ENCODE data around the gene RETREG1.
"Not testable (repeated sequence)": the region's sequence is repeated elsewhere in the genome, so short reads cannot be mapped to it uniquely, and the experiment has no call there.

RETREG1 gene

DNA sequence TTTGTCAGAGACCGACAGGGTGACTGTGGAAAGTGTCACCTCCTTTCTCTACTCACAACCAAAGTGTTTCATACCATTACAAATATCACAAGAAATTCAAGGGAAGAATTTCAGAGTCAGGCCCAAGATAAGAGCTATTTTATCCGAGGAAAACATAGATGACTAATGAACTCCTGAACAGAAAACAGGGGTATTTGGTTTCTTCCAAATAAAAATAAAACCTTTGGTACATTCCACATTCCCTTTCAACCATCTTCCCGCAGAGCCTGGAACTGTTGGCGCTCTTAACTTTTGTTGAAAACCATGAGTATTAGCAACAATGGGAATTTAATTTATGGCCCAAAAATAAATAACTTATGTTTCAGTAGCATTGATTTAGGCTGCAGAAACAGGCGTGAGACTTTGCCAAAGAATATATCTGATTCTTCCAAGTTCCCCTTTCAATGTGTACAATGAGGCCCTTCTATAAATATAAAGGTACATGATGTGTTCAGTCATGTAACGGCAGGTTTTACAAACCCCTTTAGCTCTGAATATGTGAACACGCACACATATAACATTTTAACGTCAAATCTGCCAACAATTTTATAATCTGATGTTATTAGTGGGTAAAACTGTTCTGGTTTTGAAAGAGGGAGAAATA lies 69.5 kb downstream of the RETREG1 start:
- TF ChIP-seq, protein P1, sequence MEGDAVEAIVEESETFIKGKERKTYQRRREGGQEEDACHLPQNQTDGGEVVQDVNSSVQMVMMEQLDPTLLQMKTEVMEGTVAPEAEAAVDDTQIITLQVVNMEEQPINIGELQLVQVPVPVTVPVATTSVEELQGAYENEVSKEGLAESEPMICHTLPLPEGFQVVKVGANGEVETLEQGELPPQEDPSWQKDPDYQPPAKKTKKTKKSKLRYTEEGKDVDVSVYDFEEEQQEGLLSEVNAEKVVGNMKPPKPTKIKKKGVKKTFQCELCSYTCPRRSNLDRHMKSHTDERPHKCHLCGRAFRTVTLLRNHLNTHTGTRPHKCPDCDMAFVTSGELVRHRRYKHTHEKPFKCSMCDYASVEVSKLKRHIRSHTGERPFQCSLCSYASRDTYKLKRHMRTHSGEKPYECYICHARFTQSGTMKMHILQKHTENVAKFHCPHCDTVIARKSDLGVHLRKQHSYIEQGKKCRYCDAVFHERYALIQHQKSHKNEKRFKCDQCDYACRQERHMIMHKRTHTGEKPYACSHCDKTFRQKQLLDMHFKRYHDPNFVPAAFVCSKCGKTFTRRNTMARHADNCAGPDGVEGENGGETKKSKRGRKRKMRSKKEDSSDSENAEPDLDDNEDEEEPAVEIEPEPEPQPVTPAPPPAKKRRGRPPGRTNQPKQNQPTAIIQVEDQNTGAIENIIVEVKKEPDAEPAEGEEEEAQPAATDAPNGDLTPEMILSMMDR (IDR thresholded peaks at IDR 0.05; ENCODE audit: extremely low read depth, missing control alignments): no peak
- DNase-seq (ENCODE audit: low spot score): no peak

DNA sequence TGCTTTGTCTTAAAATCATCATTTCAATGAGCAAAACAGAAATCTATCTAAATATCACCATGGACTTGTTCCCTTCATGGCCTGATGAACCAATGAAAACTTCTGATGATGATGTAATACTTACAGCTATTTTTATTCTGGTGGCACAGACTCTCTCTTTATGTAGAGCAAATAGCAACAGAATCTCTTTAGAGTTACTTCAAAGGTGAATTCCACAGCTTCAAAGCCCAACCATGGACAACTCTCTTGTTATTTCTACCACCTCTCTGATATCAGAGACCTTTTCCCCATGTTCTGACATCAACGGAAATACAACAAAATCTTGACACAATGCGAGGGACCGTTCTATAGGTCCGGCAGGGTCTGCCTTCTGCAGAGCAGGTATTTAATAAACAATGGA lies 70.1 kb downstream of the RETREG1 start:
- no peak for DNase-seq (ENCODE audit: low spot score)
- TF ChIP-seq, protein P1 (IDR thresholded peaks at IDR 0.05; ENCODE audit: extremely low read depth, missing control alignments): no peak

DNA sequence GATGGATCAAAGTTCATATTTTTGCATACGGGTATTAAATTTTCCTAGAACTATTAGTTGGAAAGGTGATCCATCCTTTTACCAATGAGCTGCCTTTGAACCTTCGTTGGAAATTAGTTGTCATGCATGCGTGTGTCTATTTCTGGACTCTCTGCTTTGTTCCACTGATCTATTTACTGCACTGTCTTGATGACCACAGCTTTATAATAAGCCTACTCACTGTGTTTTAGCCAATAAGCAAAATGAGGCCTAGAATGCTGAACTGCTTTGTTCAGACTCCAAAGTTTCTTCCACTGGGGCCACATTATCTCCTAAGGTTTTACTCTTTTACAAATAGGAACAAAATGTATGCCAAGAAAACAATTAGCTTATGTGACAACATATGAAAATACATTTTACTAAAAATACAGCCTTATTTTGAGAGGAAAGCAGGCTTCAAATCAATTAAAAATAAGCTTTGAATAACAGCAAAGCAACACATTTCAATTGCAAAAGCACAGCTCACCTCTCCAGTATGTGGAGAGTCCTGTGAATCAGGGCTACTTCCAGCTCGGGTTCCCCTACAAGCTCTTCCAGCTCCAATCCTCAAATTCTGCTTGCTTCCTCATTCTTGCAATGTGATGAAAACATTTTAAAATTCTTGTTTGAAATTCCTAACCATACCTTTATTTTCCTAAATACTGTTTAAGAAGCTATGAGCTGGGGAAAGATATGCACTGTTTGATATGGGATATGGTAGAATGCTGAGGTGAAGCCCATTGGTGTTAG lies 72.0 kb downstream of the RETREG1 start:
- no peak for DNase-seq (ENCODE audit: low spot score)
- TF ChIP-seq, protein P1 (IDR thresholded peaks at IDR 0.05; ENCODE audit: extremely low read depth, missing control alignments): no peak

DNA sequence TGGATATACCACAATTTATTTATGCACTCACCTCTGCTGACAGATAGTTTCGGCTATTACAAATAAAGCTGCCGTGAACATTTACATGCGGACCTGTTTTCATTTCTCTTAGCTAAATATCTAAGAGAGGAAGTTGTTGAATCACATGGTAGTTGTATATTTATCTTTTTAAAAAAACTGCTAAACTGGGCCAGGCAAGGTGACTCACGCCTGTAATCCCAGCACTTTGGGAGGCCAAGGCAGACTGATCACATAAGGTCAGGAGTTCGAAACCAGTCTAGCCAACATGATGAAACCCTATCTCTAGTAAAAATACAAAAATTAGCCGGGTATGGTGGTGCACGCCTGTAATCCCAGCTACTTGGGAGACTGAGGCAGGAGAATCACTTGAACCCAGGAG lies 73.6 kb downstream of the RETREG1 start:
- DNase-seq (ENCODE audit: low spot score): not testable (repeated sequence)

DNA sequence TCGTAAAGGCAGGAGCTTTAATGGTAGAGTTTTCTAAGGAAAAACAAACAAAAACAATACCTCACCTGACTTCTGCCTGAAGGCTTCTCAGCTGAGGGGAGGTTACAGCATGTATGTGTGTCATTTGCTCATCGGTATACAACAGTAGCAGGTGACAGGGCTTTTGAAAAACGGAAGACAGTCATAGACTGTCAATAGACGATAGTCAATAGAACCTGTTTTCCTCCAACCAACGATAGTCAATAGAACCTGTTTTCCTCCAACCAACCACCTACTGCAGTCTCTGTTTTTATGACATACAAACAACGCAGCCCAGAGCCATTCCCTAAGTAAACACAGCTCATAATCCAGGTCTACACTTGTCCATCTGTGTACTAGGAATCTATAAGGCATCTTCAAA lies 74.6 kb downstream of the RETREG1 start:
- TF ChIP-seq, protein P1 (IDR thresholded peaks at IDR 0.05; ENCODE audit: extremely low read depth, missing control alignments): no peak
- DNase-seq (ENCODE audit: low spot score): no peak

DNA sequence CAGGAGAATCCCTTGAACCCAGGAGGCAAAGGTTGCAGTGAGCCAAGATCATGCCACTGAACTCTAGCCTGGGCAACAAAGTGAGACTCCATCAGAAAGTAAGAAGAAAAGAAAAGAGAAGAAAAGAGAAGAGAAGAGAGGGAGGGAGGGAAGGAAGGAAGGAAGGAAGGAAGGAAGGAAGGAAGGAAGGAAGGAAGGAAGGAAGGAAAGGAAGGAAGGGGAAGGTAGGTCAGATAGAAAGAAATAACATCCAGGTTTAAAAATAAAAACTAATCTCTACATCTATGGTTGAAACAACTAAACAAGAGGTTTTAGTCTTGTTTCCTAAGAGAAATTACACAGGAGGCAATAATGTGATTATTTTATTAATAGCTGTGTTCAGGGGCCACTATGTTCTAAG lies 75.2 kb downstream of the RETREG1 start:
- not testable (repeated sequence) for DNase-seq (ENCODE audit: low spot score)

DNA sequence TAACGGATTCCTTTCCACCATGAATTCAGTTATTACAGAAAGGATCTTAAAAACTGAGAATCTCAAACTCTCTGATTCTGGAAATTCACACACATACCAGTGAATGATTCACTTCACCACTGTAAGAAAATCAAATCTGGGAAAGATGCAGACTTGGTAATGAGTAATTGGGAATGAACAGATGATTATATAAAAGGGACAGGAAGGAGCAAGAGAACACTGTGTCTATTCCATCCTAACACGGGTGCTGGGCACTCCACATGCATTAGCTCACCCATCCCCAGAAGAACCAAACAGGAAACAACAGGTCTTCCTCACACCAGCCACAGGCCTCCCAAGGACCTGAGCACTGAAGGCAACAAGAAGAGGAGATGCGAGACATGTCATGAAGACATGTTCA lies 76.4 kb downstream of the RETREG1 start:
- TF ChIP-seq, protein P1 (IDR thresholded peaks at IDR 0.05; ENCODE audit: extremely low read depth, missing control alignments): no peak
- no peak for DNase-seq (ENCODE audit: low spot score)

DNA sequence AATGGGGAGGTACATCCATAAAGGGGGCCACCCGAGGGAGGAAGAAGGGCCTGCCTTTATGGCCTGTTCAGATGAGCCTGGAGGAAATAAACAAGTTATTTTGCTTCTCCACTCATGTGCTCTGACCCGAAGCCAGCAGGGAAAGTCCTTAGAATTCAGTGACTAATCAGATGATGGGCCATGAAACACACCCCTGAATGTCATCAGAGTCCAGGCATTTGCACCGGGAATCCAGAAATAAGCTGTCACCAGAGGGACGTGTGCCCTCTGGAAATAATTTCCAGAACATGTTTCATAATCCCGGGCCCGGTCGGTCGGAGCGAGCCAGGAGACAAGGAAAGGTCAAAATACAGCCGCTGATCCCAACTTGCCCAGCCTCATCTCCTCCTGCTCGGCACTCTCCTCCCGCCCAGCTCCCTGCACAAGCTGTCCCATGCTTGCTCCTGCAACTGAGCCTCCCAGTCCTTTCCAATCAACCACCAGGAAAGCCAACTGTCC lies 77.6 kb downstream of the RETREG1 start:
- no peak for DNase-seq (ENCODE audit: low spot score)
- TF ChIP-seq, protein P1 (IDR thresholded peaks at IDR 0.05; ENCODE audit: extremely low read depth, missing control alignments): no peak
